ENCODE results near the gene STK40. TPM values are rescaled to one million over a fixed set of nuclear protein-coding genes. Genes with fewer than 3 reads are reported as not detected.
A peak's percentile ranks its signal among the peaks of the same experiment; 100 is the strongest.

STK40 gene
- total and polyA plus RNA-seq, 9 of the 15 experiments (the other 6 are each of a cell fraction or from before 2014, with no cell fraction given), result 0.69 to 94.3 (median 39.1) TPM

DNA sequence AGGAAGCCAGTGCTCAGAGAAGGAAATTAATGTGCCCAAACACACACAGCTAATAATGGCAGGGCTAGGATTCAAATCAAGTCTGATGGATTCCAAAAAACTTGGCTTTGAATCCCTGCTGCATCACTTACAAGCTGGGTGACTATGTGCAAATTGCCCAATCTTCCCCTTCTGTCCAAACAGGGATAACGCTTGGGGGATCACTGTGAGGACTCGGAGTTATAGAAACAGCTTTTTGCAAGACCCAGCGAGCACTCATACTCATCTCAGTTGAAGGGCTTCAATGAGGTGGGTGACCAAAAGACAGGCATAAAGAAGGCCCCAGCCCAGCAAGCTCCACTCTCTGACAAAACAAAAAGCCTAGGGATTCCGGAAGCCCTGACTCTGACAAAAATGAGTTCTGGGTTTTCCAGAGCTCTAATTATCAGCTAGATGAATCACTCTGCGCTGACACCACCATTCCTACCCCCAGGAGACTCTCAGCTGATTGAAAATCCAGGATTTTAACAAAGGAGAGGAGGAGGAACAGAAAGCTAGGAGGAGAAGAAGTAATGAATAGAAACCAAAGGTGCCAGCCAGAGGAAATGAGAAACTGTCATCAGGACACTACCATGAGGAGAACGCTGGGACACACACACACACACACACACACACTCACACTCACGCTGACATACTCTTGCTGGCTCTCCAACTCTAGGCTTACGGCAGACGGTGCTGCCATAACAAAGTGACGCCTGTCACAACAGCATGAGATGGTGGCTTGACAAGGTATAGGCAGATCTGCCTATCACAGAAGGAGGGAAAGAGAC is 1.6 kb upstream of the STK40 start (continued):
- TF ChIP-seq, protein P1, sequence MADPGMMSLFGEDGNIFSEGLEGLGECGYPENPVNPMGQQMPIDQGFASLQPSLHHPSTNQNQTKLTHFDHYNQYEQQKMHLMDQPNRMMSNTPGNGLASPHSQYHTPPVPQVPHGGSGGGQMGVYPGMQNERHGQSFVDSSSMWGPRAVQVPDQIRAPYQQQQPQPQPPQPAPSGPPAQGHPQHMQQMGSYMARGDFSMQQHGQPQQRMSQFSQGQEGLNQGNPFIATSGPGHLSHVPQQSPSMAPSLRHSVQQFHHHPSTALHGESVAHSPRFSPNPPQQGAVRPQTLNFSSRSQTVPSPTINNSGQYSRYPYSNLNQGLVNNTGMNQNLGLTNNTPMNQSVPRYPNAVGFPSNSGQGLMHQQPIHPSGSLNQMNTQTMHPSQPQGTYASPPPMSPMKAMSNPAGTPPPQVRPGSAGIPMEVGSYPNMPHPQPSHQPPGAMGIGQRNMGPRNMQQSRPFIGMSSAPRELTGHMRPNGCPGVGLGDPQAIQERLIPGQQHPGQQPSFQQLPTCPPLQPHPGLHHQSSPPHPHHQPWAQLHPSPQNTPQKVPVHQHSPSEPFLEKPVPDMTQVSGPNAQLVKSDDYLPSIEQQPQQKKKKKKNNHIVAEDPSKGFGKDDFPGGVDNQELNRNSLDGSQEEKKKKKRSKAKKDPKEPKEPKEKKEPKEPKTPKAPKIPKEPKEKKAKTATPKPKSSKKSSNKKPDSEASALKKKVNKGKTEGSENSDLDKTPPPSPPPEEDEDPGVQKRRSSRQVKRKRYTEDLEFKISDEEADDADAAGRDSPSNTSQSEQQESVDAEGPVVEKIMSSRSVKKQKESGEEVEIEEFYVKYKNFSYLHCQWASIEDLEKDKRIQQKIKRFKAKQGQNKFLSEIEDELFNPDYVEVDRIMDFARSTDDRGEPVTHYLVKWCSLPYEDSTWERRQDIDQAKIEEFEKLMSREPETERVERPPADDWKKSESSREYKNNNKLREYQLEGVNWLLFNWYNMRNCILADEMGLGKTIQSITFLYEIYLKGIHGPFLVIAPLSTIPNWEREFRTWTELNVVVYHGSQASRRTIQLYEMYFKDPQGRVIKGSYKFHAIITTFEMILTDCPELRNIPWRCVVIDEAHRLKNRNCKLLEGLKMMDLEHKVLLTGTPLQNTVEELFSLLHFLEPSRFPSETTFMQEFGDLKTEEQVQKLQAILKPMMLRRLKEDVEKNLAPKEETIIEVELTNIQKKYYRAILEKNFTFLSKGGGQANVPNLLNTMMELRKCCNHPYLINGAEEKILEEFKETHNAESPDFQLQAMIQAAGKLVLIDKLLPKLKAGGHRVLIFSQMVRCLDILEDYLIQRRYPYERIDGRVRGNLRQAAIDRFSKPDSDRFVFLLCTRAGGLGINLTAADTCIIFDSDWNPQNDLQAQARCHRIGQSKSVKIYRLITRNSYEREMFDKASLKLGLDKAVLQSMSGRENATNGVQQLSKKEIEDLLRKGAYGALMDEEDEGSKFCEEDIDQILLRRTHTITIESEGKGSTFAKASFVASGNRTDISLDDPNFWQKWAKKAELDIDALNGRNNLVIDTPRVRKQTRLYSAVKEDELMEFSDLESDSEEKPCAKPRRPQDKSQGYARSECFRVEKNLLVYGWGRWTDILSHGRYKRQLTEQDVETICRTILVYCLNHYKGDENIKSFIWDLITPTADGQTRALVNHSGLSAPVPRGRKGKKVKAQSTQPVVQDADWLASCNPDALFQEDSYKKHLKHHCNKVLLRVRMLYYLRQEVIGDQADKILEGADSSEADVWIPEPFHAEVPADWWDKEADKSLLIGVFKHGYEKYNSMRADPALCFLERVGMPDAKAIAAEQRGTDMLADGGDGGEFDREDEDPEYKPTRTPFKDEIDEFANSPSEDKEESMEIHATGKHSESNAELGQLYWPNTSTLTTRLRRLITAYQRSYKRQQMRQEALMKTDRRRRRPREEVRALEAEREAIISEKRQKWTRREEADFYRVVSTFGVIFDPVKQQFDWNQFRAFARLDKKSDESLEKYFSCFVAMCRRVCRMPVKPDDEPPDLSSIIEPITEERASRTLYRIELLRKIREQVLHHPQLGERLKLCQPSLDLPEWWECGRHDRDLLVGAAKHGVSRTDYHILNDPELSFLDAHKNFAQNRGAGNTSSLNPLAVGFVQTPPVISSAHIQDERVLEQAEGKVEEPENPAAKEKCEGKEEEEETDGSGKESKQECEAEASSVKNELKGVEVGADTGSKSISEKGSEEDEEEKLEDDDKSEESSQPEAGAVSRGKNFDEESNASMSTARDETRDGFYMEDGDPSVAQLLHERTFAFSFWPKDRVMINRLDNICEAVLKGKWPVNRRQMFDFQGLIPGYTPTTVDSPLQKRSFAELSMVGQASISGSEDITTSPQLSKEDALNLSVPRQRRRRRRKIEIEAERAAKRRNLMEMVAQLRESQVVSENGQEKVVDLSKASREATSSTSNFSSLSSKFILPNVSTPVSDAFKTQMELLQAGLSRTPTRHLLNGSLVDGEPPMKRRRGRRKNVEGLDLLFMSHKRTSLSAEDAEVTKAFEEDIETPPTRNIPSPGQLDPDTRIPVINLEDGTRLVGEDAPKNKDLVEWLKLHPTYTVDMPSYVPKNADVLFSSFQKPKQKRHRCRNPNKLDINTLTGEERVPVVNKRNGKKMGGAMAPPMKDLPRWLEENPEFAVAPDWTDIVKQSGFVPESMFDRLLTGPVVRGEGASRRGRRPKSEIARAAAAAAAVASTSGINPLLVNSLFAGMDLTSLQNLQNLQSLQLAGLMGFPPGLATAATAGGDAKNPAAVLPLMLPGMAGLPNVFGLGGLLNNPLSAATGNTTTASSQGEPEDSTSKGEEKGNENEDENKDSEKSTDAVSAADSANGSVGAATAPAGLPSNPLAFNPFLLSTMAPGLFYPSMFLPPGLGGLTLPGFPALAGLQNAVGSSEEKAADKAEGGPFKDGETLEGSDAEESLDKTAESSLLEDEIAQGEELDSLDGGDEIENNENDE (IDR thresholded peaks at IDR 0.05; ENCODE audit: low read depth, low read length), result no peak
- TF ChIP-seq RAD21 (CRISPR knock-in tag; conservative IDR thresholded peaks at IDR 0.05 in 1 of 2, IDR thresholded peaks at IDR 0.05 in 1 of 2) (no peak; a peak in 1 of 4 replicates), E4F1 (CRISPR knock-in tag; IDR thresholded peaks at IDR 0.05; ENCODE audit: borderline replicate concordance) (no peak), HEY1 (CRISPR knock-in tag; IDR thresholded peaks at IDR 0.05; ENCODE audit: borderline replicate concordance) (0 out of 2 replicates have a peak, but pooled peaks have one; percentile 16), CBX5 (IDR thresholded peaks at IDR 0.05; ENCODE audit: borderline replicate concordance, low read depth) (no peak), ELF2 (CRISPR knock-in tag; IDR thresholded peaks at IDR 0.05) (no peak), ZNF197 (CRISPR knock-in tag; IDR thresholded peaks at IDR 0.05; ENCODE audit: low read depth) (peak; percentile 2), TBL1XR1 (IDR thresholded peaks at IDR 0.05; ENCODE audit: low read length in 2 of 2) (0 out of 4 replicates have a peak, but pooled peaks of 1 of the 2 experiments have one; percentile 68), JUNB (CRISPR knock-in tag; conservative IDR thresholded peaks at IDR 0.05) (no peak), PHF8 (IDR thresholded peaks at IDR 0.05; ENCODE audit: borderline replicate concordance, low read length) (no peak), ATF7 (IDR thresholded peaks at IDR 0.05) (peak; percentile 22; the same call in 1 of the 2 replicates), ZNF589 (CRISPR knock-in tag; IDR thresholded peaks at IDR 0.05; ENCODE audit: low read depth) (peak; percentile 19; the same call in 1 of the 2 replicates), TRIM24 (IDR thresholded peaks at IDR 0.05) (no peak)
